ENCODE results near the gene MEX3A.
A peak's percentile ranks its signal among the peaks of the same experiment; 100 is the strongest.
"Not testable (repeated sequence)": the region's sequence is repeated elsewhere in the genome, so short reads cannot be mapped to it uniquely, and the experiment has no call there.

Gene MEX3A

DNA sequence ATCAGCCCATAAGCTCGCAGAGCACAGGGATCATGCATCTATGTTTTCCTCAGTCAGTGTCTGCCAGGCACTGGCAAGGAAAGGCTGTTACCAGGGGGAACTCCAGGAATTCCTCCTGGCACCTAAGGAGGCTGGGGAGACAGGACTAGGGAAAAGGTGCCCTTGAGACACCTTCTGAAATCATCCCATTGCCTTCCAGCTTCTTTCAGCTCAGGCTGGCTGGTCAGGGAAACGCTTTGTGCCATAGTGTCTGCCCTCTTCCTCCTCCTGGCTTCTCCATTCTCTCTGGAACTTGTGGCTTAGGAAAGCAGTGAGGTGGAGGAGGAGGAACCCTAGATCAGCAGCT lies 46.0 kb upstream of the MEX3A start:
- peak in 1 of 2 donors; percentile 20 for DNase-seq
- Histone ChIP-seq H3K36me3 (peaks cover 28 to 29% (median 29%) of the 10 kb centered on the region in 3 donors), H3K4me1 (peaks cover 17 to 85% (median 73%) of the 10 kb centered on the region in 4 donors), H3K27ac (peak overlapping the region; percentile 92 to 99), H3K9me3 (no peaks in the 10 kb centered on the region), H3K27me3 (no peaks in the 10 kb centered on the region), H3K4me3 (peak overlapping the region; percentile 25 to 33)
- no peak for TF ChIP-seq CTCF (IDR thresholded peaks at IDR 0.05)
- intact Hi-C loops (cut with DNase I; ENCODE audit: low total_unique reads), result no loop called here

DNA sequence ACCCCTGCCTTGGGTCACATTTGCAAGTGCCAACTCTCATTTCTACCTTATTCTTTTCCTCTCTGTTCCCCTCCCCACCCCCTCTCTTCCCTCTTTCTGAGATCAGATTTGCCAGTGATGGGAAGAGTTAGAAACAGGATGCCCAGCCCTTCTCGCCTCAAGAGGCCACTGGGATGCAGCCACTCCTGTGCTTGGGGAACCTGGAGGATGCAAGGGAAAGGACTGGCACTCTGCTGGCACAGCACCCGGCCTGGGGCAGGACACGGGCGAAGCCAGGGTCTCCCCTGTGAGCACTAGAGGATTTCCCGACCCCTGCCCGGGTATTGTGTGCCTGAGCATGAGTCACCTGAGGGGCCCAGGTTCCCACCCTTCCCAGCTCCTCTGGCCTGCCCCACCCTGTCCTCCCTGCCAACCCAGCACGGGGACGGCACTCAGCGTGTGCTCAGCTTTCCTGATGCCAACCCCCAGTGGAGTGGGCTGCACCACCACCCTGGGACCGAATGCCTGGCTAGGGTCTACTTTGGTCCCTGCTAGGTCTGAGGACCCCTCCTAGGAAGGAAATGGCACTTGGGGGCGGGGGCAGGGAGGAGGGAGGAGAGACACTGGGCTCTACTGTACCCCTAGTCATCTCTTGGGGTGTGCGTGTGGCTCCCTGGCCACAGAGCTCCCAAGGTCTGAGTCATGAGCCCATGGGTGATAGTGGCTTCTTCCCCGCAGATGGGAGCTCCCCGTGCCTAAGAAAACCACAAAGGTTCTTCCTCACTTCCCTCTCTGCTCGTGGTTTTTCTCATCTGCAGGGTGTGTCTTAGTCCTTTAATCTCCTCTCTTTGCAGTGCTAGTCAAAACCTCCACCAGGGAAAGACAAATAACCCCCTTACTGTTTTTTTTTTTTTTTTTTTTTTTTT lies 44.6 kb upstream of the MEX3A start:
- TF ChIP-seq CTCF (IDR thresholded peaks at IDR 0.05), result no peak
- H3K4me3 ChIP-seq, result peak overlapping the region; percentile 78 to 100
- H3K4me1 ChIP-seq, result peaks cover 17 to 94% (median 83%) of the 10 kb centered on the region in 4 donors
- intact Hi-C loops (cut with DNase I; ENCODE audit: low total_unique reads), result no loop called here
- no peaks in the 10 kb centered on the region for H3K9me3 ChIP-seq
- H3K36me3 ChIP-seq, result peaks cover 15 to 16% (median 15%) of the 10 kb centered on the region in 3 donors
- peak; percentile 63 to 84 for DNase-seq
- peak overlapping the region; percentile 92 to 99 for H3K27ac ChIP-seq
- no peaks in the 10 kb centered on the region for H3K27me3 ChIP-seq

DNA sequence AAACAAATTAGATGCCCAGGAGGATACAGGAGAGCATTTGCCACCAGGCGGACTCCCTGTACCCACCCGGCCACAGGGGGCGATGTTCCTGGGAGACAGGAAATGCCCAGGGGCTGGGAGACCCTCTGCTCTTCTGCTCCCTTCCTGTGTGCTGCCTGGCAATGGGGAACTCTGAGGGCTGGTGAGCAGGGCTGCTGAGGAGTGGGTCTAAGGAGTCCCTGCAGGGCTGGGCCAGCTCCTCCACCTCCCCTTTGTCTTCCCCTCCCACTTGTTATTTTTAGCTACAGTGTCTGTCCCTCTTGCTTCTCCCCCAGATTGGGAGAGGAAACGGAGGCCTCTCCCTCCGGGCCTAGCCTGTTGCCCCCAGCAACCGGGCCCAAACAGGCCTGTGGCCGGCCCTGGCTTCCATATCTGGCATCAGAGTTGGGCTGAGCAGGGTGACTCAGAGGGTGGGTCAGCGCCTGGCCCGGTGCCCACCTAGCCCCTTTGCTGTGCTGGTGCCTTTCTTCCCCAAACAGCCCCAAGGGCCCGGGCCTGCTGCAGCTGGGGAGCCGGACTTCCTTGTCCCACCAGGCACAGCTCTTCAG lies 43.9 kb upstream of the MEX3A start:
- Histone ChIP-seq H3K4me1 (peaks cover 17 to 98% (median 90%) of the 10 kb centered on the region in 4 donors), H3K27me3 (no peaks in the 10 kb centered on the region), H3K4me3 (peak overlapping the region; percentile 78 to 100), H3K36me3 (peaks cover 8% of the 10 kb centered on the region in 3 donors), H3K27ac (peak overlapping the region; percentile 92 to 99), H3K9me3 (no peaks in the 10 kb centered on the region)
- DNase-seq, result peak; percentile 94 to 97
- peak; percentile 20 to 31 for TF ChIP-seq CTCF (IDR thresholded peaks at IDR 0.05)
- intact Hi-C loops (cut with DNase I; ENCODE audit: low total_unique reads), result no loop called here

GRCh38 chr1:156125544-156125943 lies 43.3 kb upstream of the MEX3A start:
- H3K27ac ChIP-seq, result peak overlapping the region; percentile 92 to 99
- H3K4me1 ChIP-seq, result peaks cover 17 to 99% (median 92%) of the 10 kb centered on the region in 4 donors
- H3K4me3 ChIP-seq, result peak overlapping the region; percentile 78 to 100
- H3K9me3 ChIP-seq; intact Hi-C loops (cut with DNase I; ENCODE audit: low total_unique reads); H3K27me3 ChIP-seq; H3K36me3 ChIP-seq: not testable (repeated sequence)
- peak in 1 of 2 donors; percentile 25 for DNase-seq

DNA sequence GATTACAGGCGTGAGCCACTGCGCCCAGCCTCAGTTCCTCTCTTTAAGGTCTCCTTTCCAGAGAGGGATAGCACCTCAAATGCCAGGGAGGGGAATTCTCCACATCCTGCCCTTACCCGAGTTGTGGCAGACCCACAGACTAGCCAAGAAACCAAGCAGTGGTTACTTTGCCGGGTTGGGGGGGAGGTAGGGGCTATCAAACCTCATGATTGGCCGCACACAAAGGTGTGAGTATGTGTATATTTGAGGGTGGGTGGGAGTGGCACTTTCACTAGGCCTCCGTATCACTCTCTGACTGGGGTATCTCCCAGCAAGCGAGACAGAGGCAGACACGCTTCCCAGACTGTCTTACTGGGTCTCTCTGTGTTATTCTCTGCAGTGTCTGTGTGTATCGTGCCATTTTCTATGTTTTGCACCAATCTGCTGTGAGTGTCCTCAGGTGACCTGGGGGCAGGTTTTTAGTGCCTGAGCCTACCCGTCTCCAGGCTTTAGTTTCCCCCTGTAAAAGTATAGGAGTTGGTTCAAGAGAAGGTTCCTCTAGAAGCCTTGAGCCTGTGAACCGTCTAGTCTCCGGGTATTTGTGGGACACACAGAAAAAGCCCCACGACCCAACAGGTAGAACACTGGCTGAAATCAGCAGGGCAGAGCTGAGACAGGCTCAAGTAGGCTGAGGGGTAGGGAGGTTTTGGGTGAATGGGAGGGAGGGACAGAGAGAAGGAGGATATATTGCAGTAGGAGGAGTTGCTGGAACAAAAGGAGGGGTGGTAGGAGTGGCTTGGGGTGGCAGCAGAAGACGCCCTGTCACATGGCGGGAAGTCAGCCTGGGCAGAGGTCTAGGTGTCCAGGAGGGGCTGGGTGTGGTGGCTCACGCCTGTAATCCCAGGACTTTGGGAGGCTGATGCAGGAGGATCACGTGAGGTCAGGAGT lies 42.6 kb upstream of the MEX3A start:
- DNase-seq, result peak; percentile 71 to 84

More for the DNA sequence above, 42.6 kb upstream of the MEX3A start:
- intact Hi-C loops (cut with DNase I; ENCODE audit: low total_unique reads), result no loop called here
- no peaks in the 10 kb centered on the region for H3K9me3 ChIP-seq
- no peak for TF ChIP-seq CTCF (IDR thresholded peaks at IDR 0.05)
- H3K27me3 ChIP-seq, result no peaks in the 10 kb centered on the region
- H3K4me1 ChIP-seq, result peaks cover 22 to 99% (median 92%) of the 10 kb centered on the region in 4 donors
- peaks cover 0 to 8% (median 0%) of the 10 kb centered on the region in 3 donors for H3K36me3 ChIP-seq
- peak overlapping the region; percentile 78 to 100 for H3K4me3 ChIP-seq
- H3K27ac ChIP-seq, result peak overlapping the region; percentile 92 to 99
